ENCODE measurements around the gene BSN.

DNA sequence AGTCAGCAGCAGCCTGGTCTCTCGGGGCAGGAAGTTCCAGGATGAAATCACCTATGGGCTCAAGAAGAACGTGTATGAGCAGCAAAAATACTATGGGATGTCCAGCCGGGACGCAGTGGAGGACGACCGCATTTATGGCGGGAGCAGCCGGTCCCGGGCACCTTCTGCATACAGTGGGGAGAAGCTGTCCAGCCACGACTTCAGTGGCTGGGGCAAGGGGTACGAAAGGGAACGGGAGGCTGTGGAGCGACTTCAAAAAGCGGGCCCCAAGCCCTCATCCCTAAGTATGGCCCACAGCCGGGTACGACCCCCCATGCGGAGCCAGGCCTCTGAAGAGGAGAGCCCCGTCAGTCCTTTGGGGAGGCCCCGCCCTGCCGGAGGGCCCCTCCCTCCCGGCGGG is 107.7 kb downstream of the BSN start:
- TF ChIP-seq, protein P1, sequence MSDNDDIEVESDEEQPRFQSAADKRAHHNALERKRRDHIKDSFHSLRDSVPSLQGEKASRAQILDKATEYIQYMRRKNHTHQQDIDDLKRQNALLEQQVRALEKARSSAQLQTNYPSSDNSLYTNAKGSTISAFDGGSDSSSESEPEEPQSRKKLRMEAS (IDR thresholded peaks at IDR 0.05) = no peak
- no peak for TF ChIP-seq TAF1 (IDR thresholded peaks at IDR 0.05; ENCODE audit: low read depth)
- no peak for TF ChIP-seq YY1 (IDR thresholded peaks at IDR 0.05; ENCODE audit: low read depth)
- no peak for TF ChIP-seq EP300 (IDR thresholded peaks at IDR 0.05; ENCODE audit: borderline replicate concordance)
- TF ChIP-seq EGR1 (IDR thresholded peaks at IDR 0.05) = no peak
- no peak for TF ChIP-seq NFIC (IDR thresholded peaks at IDR 0.05)
- no peak for TF ChIP-seq RAD21 (IDR thresholded peaks at IDR 0.05; ENCODE audit: low read depth)
- 0 out of 2 replicates have a peak, but pooled peaks have one; percentile 0 for TF ChIP-seq ZBTB7A (IDR thresholded peaks at IDR 0.05; ENCODE audit: low read depth)
